Osteocyte (in vitro differentiated cells): Measurements from ENCODE around the gene DNM1. TPM values are rescaled to one million over a fixed set of nuclear protein-coding genes. Genes with fewer than 3 reads are reported as not detected.
A peak's percentile ranks its signal among the peaks of the same experiment; 100 is the strongest.
"Not testable (repeated sequence)": the region's sequence is repeated elsewhere in the genome, so short reads cannot be mapped to it uniquely, and the experiment has no call there.

Experiments used
- DNase-seq: peaks from one replicate; pipeline ENCODE4 v3.0.0; 2021; ENCODE audit warnings: mixed read lengths; ENCODE audit not compliant: unreplicated experiment; ENCODE audit errors: extremely low spot score
- H3K27ac Mint-ChIP-seq: one replicate; pipeline ENCODE4 v1.8.0; 2021; ENCODE audit warnings: mild to moderate bottlenecking, mixed read lengths; ENCODE audit not compliant: unreplicated experiment
- H3K27me3 Mint-ChIP-seq: one replicate; pipeline ENCODE4 v1.8.0; 2021; ENCODE audit warnings: mixed read lengths; ENCODE audit not compliant: unreplicated experiment
- H3K36me3 Mint-ChIP-seq: one replicate; pipeline ENCODE4 v1.8.0; 2021; ENCODE audit warnings: mixed read lengths; ENCODE audit not compliant: unreplicated experiment
- H3K4me1 Mint-ChIP-seq: one replicate; pipeline ENCODE4 v1.8.0; 2021; ENCODE audit warnings: mixed read lengths; ENCODE audit not compliant: unreplicated experiment
- H3K4me3 Mint-ChIP-seq: one replicate; pipeline ENCODE4 v1.8.0; 2021; ENCODE audit warnings: mild to moderate bottlenecking, moderate library complexity, mixed read lengths; ENCODE audit not compliant: unreplicated experiment
- H3K9me3 Mint-ChIP-seq: one replicate; pipeline ENCODE4 v1.8.0; 2021; ENCODE audit warnings: mixed read lengths; ENCODE audit not compliant: unreplicated experiment
- total RNA-seq: library from RNA; stranded (reverse); gene quantifications from 2 replicates; pipeline ENCODE4 v1.2.1, GENCODE V29; 2021
- TF ChIP-seq, protein P1 (sequence below): fragments of 200-600 bp; sonication (generic); IDR thresholded peaks from 2 replicates; pipeline ENCODE4 v1.5.0; 2021; ENCODE audit warnings: antibody characterized with exemption, mild to moderate bottlenecking, moderate library complexity

Gene DNM1
- total RNA-seq, 1 donor from 2014 or later = 45.4 TPM

DNA sequence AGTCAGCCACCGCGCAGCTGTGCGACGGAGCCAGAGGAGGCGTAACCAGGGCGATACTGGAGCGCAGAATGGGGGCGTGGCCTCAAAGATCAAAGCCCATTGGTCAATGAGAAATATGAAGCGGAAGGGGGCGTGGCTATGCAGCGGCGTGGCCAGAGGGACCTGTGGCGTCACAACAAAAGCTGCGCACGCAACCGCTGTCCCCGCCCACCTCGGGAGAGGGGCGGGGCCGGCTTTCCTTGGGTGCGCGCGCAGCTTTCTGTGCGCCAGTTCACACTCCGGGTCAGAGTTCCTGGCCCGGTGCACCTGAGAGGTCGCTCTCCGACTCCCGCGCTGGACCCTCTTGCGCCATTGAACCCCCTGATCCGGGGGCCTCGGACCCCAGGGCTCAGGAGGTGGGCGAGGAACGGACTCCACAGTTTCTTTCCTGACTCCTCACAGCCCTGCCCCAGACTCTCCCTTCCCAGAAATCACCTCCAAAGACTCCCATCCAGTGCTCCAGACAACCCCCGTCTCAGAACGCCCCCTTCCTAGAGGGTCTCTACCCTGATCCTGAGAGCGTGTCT lies 72.9 kb downstream of the DNM1 start, which contains the start of gene SWI5:
SWI5 (plus strand) TSS at position 269 of the 566 bp plus-strand sequence.
- DNase-seq = peak; percentile 100
- Mint-ChIP-seq H3K4me3 (peak within 1 kb of the TSS; percentile 97), H3K27me3 (no peaks in the 10 kb centered on the region), H3K4me1 (peaks cover 35% of the 10 kb centered on the region), H3K36me3 (peaks cover 26% of the 10 kb centered on the region), H3K9me3 (no peaks in the 10 kb centered on the region), H3K27ac (peak within 1 kb of the TSS; percentile 95)
- TF ChIP-seq, protein P1, sequence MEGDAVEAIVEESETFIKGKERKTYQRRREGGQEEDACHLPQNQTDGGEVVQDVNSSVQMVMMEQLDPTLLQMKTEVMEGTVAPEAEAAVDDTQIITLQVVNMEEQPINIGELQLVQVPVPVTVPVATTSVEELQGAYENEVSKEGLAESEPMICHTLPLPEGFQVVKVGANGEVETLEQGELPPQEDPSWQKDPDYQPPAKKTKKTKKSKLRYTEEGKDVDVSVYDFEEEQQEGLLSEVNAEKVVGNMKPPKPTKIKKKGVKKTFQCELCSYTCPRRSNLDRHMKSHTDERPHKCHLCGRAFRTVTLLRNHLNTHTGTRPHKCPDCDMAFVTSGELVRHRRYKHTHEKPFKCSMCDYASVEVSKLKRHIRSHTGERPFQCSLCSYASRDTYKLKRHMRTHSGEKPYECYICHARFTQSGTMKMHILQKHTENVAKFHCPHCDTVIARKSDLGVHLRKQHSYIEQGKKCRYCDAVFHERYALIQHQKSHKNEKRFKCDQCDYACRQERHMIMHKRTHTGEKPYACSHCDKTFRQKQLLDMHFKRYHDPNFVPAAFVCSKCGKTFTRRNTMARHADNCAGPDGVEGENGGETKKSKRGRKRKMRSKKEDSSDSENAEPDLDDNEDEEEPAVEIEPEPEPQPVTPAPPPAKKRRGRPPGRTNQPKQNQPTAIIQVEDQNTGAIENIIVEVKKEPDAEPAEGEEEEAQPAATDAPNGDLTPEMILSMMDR = no peak

DNA sequence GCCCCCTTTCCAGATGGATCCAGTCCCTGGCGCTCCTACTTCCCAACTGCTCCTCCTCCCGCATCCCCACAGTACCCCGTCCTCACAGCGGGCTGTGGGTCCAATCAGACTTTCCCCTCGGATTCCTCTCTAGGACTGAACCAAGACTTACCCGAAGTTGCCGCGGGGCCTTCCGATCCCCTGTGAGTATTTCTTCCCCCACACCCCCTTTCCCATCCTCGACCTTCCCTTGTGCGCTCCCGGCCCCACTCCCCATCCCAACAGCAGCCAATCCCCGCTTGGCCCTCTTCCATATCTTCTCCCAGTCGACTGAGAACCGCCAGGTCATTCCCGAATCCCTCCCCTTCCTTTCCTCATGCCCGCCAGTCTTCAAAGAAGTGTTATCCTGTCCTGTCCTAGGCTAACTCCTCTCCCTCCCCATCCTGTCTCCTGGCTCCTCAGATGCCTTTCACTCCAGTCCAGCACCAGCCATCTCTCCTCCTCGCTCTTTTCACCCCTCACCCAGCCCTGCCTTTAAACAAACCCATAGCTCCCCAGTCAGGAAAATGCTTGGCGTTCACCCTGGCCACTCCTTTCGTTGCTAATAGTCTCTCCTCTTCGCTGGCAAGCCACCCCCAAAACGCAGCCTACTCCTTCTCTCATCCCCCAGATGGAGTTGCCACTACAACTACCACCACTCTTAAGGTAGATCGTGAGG lies 73.5 kb downstream of the DNM1 start:
- TF ChIP-seq, protein P1 = no peak
- DNase-seq = no peak
- Mint-ChIP-seq H3K36me3 (peaks cover 23% of the 10 kb centered on the region), H3K4me1 (peaks cover 35% of the 10 kb centered on the region), H3K27me3 (no peaks in the 10 kb centered on the region), H3K9me3 (no peaks in the 10 kb centered on the region), H3K4me3 (peak overlapping the region; percentile 97), H3K27ac (peak overlapping the region; percentile 95)

DNA sequence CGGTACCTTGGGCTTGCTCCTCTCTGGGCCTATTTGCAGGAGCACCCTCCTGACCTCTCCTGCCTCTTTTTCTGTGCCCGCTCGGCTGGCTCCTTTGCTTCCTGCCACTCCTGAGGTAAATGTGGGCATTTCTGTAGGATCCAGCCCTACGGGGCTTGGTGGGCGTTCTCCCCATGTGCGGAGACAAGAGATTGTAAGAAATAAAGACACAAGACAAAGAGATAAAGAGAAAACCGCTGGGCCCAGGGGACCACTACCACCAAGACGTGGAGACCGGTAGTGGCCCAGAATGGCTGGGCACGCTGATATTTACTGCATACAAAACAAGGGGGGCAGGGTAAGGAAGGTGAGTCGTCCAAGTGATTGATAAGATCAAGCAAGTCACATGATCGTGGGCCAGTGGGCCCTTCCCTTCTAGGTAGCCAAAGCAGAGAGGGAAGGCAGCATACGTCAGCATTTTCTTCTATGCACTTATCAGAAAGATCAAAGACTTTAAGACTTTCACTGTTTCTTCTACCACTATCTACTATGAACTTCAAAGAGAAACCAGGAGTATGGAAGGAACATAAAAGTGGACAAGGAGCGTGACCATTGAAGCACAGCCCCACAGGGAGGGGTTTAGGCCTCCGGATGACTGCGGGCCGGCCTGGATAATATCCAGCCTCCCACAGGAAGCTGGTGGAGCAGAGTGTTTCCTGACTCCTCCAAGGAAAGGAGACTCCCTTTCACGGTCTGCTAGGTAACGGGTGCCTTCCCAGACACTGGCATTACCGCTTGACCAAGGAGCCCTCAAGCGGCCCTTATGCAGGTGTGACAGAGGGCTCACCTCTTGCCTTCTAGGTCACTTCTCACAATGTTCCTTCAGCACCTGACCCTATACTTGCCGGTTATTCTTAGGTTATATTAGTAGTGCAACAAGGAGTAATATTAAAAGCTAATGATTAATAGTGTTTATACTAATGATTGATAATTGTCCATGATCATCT lies 76.2 kb downstream of the DNM1 start:
- not testable (repeated sequence) for H3K27me3 Mint-ChIP-seq, H3K27ac Mint-ChIP-seq, H3K36me3 Mint-ChIP-seq, H3K9me3 Mint-ChIP-seq, DNase-seq
- H3K4me3 Mint-ChIP-seq = peak overlapping the region; percentile 23
- peaks cover 25% of the 10 kb centered on the region for H3K4me1 Mint-ChIP-seq

DNA sequence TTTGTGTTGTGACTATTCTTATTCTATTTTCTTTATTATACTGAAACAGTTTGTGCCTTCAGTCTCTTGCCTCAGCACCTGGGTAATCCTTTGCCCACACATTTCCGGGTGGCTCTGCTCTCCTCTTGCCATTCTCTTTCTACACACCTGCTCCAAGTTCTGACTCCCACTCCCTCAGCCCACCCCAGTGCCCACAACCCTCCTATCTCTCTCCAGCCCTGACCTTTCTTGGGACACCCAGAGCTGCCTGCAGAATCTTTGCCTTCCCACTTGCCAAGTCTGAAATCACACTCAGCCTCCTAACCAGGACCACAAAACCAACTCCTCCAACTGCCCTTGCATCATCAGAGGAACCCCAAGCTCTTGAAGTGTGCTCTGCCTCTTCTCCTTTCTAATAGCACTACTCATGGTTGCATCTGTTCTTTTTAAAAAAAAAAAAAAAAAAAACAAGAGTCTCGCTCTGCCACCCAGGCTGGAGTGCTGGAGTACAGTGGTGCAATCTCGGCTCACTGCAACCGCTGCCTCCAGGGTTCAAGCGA lies 77.0 kb downstream of the DNM1 start:
- no peaks in the 10 kb centered on the region for H3K9me3 Mint-ChIP-seq
- no peaks in the 10 kb centered on the region for H3K27me3 Mint-ChIP-seq
- DNase-seq = no peak
- TF ChIP-seq, protein P1 = no peak
- H3K36me3 Mint-ChIP-seq = peaks cover 8% of the 10 kb centered on the region
- H3K4me3 Mint-ChIP-seq = no peak overlapping the region
- peaks cover 18% of the 10 kb centered on the region for H3K4me1 Mint-ChIP-seq
- H3K27ac Mint-ChIP-seq = no peak overlapping the region

DNA sequence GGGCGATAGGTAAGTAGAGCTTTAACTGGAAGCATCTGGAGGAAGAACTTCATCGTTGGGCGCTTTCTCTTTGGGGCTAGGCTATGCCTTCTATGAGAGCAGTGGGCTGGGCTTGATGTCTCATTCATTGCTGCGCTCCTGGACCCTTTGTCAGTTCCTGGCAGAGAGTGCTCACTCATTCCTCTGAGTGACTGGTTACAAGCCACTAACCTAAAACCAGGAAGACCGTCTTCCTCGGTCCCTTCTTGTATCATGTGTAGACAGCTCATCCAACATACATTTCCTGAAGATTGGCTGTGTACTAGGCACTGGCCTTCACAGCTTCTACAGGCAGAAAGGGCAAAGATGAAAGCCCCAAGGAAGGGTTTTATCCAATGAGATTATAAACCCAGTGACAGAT lies 79.3 kb downstream of the DNM1 start:
- Mint-ChIP-seq H3K27ac (no peak overlapping the region), H3K27me3 (no peaks in the 10 kb centered on the region), H3K4me1 (peaks cover 5% of the 10 kb centered on the region), H3K9me3 (no peaks in the 10 kb centered on the region), H3K36me3 (peaks cover 12% of the 10 kb centered on the region), H3K4me3 (no peak overlapping the region)
- no peak for DNase-seq
- TF ChIP-seq, protein P1 = no peak
